Left lung (tissue), 10 donors: ENCODE results near the gene PYGB. TPM values are rescaled to one million over a fixed set of nuclear protein-coding genes. Genes with fewer than 3 reads are reported as not detected.

Experiments used
- ATAC-seq: fragments of 200-7000 bp; cut with Tn5 transposase; one replicate; pipeline ENCODE4 v1.9.1; 2020; ENCODE audit warnings: moderate library complexity
- DNase-seq, 4 donors: peaks; one replicate each; pipeline ENCODE4 v3.0.0-alpha.2; 2013 to 2020
- H3K27ac ChIP-seq, 2 donors: fragments of 200-600 bp; sonication (generic) in 1 of 2; one replicate each; pipeline versions ENCODE4 v1.5.0 to v1.8.0; 2020 to 2021
- H3K27me3 ChIP-seq, 2 donors: fragments of 200-600 bp; sonication (generic) in 1 of 2; one replicate each; pipeline versions ENCODE4 v1.5.0 to v1.8.0; 2020 to 2021
- H3K36me3 ChIP-seq, 2 donors: fragments of 200-600 bp; sonication (generic) in 1 of 2; one replicate each; pipeline versions ENCODE4 v1.5.0 to v1.8.0; 2020 to 2021
- H3K4me1 ChIP-seq, 2 donors: fragments of 200-600 bp; one replicate each; pipeline ENCODE4 v1.8.0; 2021
- H3K4me3 ChIP-seq, 2 donors: fragments of 200-600 bp; sonication (generic) in 1 of 2; one replicate each; pipeline versions ENCODE4 v1.5.0 to v1.8.0; 2020 to 2021; ENCODE audit warnings: mild to moderate bottlenecking in 1 of 2
- H3K9me3 ChIP-seq, 2 donors: fragments of 200-600 bp; sonication (generic) in 1 of 2; one replicate each; pipeline versions ENCODE4 v1.5.0 to v1.8.0; 2020 to 2021
- CTCF ChIP-seq, 2 donors: fragments of 200-600 bp; sonication (generic) in 1 of 2; IDR thresholded peaks; one replicate each; pipeline versions ENCODE4 v1.5.0 to v1.8.0; 2021; ENCODE audit warnings: antibody characterized with exemption in 2 of 2
- intact Hi-C, 2 donors: fragments of 100-400 bp; cut with DNase I; formaldehyde crosslinking; loops; one replicate each; pipeline versions ENCODE4 v1.11.2 to v1.14.2; 2022
- polyA plus RNA-seq, 6 donors: library from polyadenylated mRNA; unstranded; fragments of 120-200 nt; gene quantifications; one replicate each; pipeline ENCODE4 v1.2.1, GENCODE V29; 2013; ENCODE audit not compliant: insufficient read length in 6 of 6
- total RNA-seq, 2 donors: library from RNA; stranded (reverse); fragmentation: NEBNext Ultra II Directional; extraction: Animal tissue kit (Norgen Biotek cat#: 25700); gene quantifications; one replicate each; pipeline ENCODE4 v1.2.1, GENCODE V29; 2021
- donor health status: DM: no; HTN: yes; CAD: no.
- donor health status: DM: no; HTN: no; CAD: no.

The PYGB gene
- total and polyA plus RNA-seq, 8 donors, result 37.8 to 81.3 (median 47.8) TPM

- peak overlapping the region; percentile 84 to 92 for H3K4me3 ChIP-seq
- H3K36me3 ChIP-seq, result no peaks in the 10 kb centered on the region
- H3K4me1 ChIP-seq, result peaks cover 6 to 32% of the 10 kb centered on the region in 2 donors
- peak overlapping the region; percentile 88 for H3K27ac ChIP-seq
- DNase-seq, result peak in 3 of 4 donors; percentile 32 to 71 (median 43)
- H3K9me3 ChIP-seq, result no peaks in the 10 kb centered on the region
- no peaks in the 10 kb centered on the region for H3K27me3 ChIP-seq
- peak; percentile 80 for ATAC-seq
- peak in 1 of 2 donors; percentile 26 for TF ChIP-seq CTCF (IDR thresholded peaks at IDR 0.05)
- intact Hi-C loops, result no loop called here
Observed at GRCh38 chr20:25247000-25247517, 826 bp upstream of the PYGB start.

- Histone ChIP-seq H3K4me3 (peak overlapping the region; percentile 84 to 92), H3K9me3 (no peaks in the 10 kb centered on the region), H3K36me3 (no peaks in the 10 kb centered on the region), H3K27me3 (no peaks in the 10 kb centered on the region), H3K4me1 (peaks cover 6 to 37% of the 10 kb centered on the region in 2 donors), H3K27ac (peak overlapping the region; percentile 88)
- DNase-seq, result peak in 2 of 4 donors; percentile 51 to 84
- intact Hi-C loops, result no loop called here
- peak; percentile 78 for ATAC-seq
- TF ChIP-seq CTCF (IDR thresholded peaks at IDR 0.05), result no peak
Observed at GRCh38 chr20:25247518-25247955, 348 bp upstream of the PYGB start.

- H3K27ac ChIP-seq, result peak overlapping the region; percentile 88
- no peaks in the 10 kb centered on the region for H3K36me3 ChIP-seq
- H3K4me3 ChIP-seq, result peak overlapping the region; percentile 84 to 92
- no peak for TF ChIP-seq CTCF (IDR thresholded peaks at IDR 0.05)
- H3K4me1 ChIP-seq, result peaks cover 6 to 48% of the 10 kb centered on the region in 2 donors
- no peaks in the 10 kb centered on the region for H3K9me3 ChIP-seq
- no peaks in the 10 kb centered on the region for H3K27me3 ChIP-seq
- DNase-seq, result no peak
- intact Hi-C loops, result no loop called here
- no peak for ATAC-seq
Observed at GRCh38 chr20:25248786-25249172, 894 bp downstream of the PYGB start.

GRCh38 chr20:25249198-25249931 is 1.5 kb downstream of the PYGB start:
- Histone ChIP-seq H3K36me3 (no peaks in the 10 kb centered on the region), H3K27me3 (no peaks in the 10 kb centered on the region), H3K4me1 (peaks cover 6 to 51% of the 10 kb centered on the region in 2 donors), H3K9me3 (no peaks in the 10 kb centered on the region), H3K27ac (no peak overlapping the region), H3K4me3 (peak overlapping the region; percentile 84 to 92)
- intact Hi-C loops, result no loop called here
- ATAC-seq, result no peak
- DNase-seq, result no peak
- no peak for TF ChIP-seq CTCF (IDR thresholded peaks at IDR 0.05)

- H3K36me3 ChIP-seq, result no peaks in the 10 kb centered on the region
- intact Hi-C loops, result no loop called here
- no peak for DNase-seq
- peaks cover 6 to 62% of the 10 kb centered on the region in 2 donors for H3K4me1 ChIP-seq
- no peaks in the 10 kb centered on the region for H3K27me3 ChIP-seq
- no peak for TF ChIP-seq CTCF (IDR thresholded peaks at IDR 0.05)
- no peak for ATAC-seq
- no peak overlapping the region for H3K4me3 ChIP-seq
- no peaks in the 10 kb centered on the region for H3K9me3 ChIP-seq
- H3K27ac ChIP-seq, result no peak overlapping the region
Observed at GRCh38 chr20:25250508-25250907, 2.6 kb downstream of the PYGB start.
